GM10248 (cell line): ENCODE results near the gene ZNF594.

Experiments
- CTCF ChIA-PET: fragments of 300-600 bp; sonication (Branson Sonifier 250); formaldehyde crosslinking; extraction: SDS; loops from one replicate; lab custom pipeline; 2021; ENCODE audit warnings: antibody characterized with exemption; lab: Yijun Ruan, JAX
- POLR2A ChIA-PET: fragments of 350-650 bp; sonication (Branson Sonifier 250); formaldehyde crosslinking; extraction: SDS; loops from one replicate; lab custom pipeline; 2020; ENCODE audit warnings: antibody characterized with exemption; lab: Yijun Ruan, JAX
- DNase-seq: peaks from one replicate; pipeline ENCODE4 v3.0.0; 2012; ENCODE audit errors: extremely low spot score
- CTCF ChIP-seq: IDR thresholded peaks from 2 replicates; pipeline ENCODE4 v1.5.1; 2012; ENCODE audit warnings: mild to moderate bottlenecking, low read depth; ENCODE audit errors: extremely low read depth, missing control alignments, control extremely low read depth

ZNF594 gene

GRCh38 chr17:5201011-5201410, 9.3 kb upstream of the ZNF594 start:
- CTCF ChIA-PET: interaction anchor here (1.3 to 2.8 kb wide), 3 partner anchors 9 to 37 kb away, joined by 5 to 12 read pairs (median 6); partner anchors contain the start of gene ZNF594
- POLR2A ChIA-PET: interaction anchor here (0.6 kb wide), 1 partner anchor 1722 kb away, joined by 5 read pairs; no protein-coding TSS in a partner anchor
- no peak for DNase-seq
- no peak for TF ChIP-seq CTCF

- ChIA-PET CTCF (interaction anchor here (1.6 to 2.8 kb wide), 2 partner anchors 9 to 37 kb away, joined by 6 to 12 read pairs; partner anchors contain the start of gene ZNF594), POLR2A (interaction anchor here (0.6 kb wide), 1 partner anchor 1722 kb away, joined by 5 read pairs; no protein-coding TSS in a partner anchor)
- no peak for TF ChIP-seq CTCF
- DNase-seq: no peak
Measured at GRCh38 chr17:5200360-5200759, 8.7 kb upstream of the ZNF594 start.

GRCh38 chr17:5198472-5198871, 6.8 kb upstream of the ZNF594 start:
- ChIA-PET CTCF (interaction anchor here (1.3 to 10.3 kb wide), 7 partner anchors 10 to 241 kb away, joined by 3 to 110 read pairs (median 12); partner anchors contain the start of genes C1QBP and SCIMP), POLR2A (interaction anchor here (0.6 to 1.2 kb wide), 4 partner anchors 13 to 258 kb away, joined by 3 to 4 read pairs (median 3); partner anchors contain the start of gene RNF167)
- no peak for TF ChIP-seq CTCF
- DNase-seq: no peak

GRCh38 chr17:5194346-5194745, 2.7 kb upstream of the ZNF594 start:
- POLR2A ChIA-PET: interaction anchor here (0.7 kb wide), 1 partner anchor 32 kb away, joined by 4 read pairs; no protein-coding TSS in a partner anchor
- DNase-seq: no peak
- CTCF ChIA-PET: interaction anchor here (1.3 to 10.3 kb wide), 5 partner anchors 10 to 43 kb away, joined by 3 to 110 read pairs (median 37); partner anchors contain the start of gene SCIMP
- no peak for TF ChIP-seq CTCF

- DNase-seq: no peak
- POLR2A ChIA-PET: no interaction called here
- CTCF ChIA-PET: no interaction called here
- no peak for TF ChIP-seq CTCF
Measured at GRCh38 chr17:5184288-5184687, 7.4 kb downstream of the ZNF594 start.

GRCh38 chr17:5183410-5183793, 8.3 kb downstream of the ZNF594 start:
- ChIA-PET CTCF (interaction anchor here (1.2 kb wide), 2 partner anchors 14 to 75 kb away, joined by 3 read pairs; no protein-coding TSS in a partner anchor), POLR2A (no interaction called here)
- TF ChIP-seq CTCF: no peak
- DNase-seq: no peak
